Adipocyte (in vitro differentiated cells): Measurements from ENCODE around the gene RNF41.

Source experiments
- DNase-seq: peaks from one replicate; pipeline ENCODE4 v3.0.0-alpha.2; 2015; ENCODE audit warnings: low read depth
- H3K27me3 ChIP-seq: replicated peaks from 2 replicates; pipeline ENCODE4 v1.7.0; 2013; ENCODE audit warnings: mild to moderate bottlenecking, low read length, moderate library complexity; ENCODE audit not compliant: control insufficient read depth, insufficient read depth
- H3K36me3 ChIP-seq: 2 replicates; pipeline ENCODE4 v1.7.0; 2013; ENCODE audit warnings: low read length, mild to moderate bottlenecking, moderate library complexity; ENCODE audit not compliant: control insufficient read depth, insufficient read depth, severe bottlenecking
- H3K4me1 ChIP-seq: 2 replicates; pipeline ENCODE4 v1.7.0; 2013; ENCODE audit warnings: mild to moderate bottlenecking, low read length, moderate library complexity; ENCODE audit not compliant: control insufficient read depth, insufficient read depth
- H3K4me3 ChIP-seq: 2 replicates; pipeline ENCODE4 v1.7.0; 2013; ENCODE audit warnings: mild to moderate bottlenecking, low read length, moderate library complexity
- H3K9ac ChIP-seq: 2 replicates; pipeline ENCODE4 v1.7.0; 2013; ENCODE audit warnings: mild to moderate bottlenecking, low read length, moderate library complexity
- H3K9me3 ChIP-seq: 2 replicates; pipeline ENCODE4 v1.7.0; 2013; ENCODE audit warnings: mild to moderate bottlenecking, low read length, moderate library complexity; ENCODE audit not compliant: control insufficient read depth

The RNF41 gene

GRCh38 chr12:56258068-56258819 is 36.5 kb upstream of the RNF41 start, which contains the start of gene ANKRD52:
Gene ANKRD52 (minus strand): TSS chr12:56258384. CDS start chr12:56258269, 115 bp downstream.
- Histone ChIP-seq H3K4me3 (peak within 1 kb of the TSS; percentile 86), H3K9ac (peak within 1 kb of the TSS; percentile 92), H3K27me3 (no peaks in the 10 kb centered on the region), H3K4me1 (peaks cover 36% of the 10 kb centered on the region), H3K9me3 (no peaks in the 10 kb centered on the region), H3K36me3 (peaks cover 30% of the 10 kb centered on the region)
- peak; percentile 95 for DNase-seq

- H3K4me3 ChIP-seq, result peak overlapping the region; percentile 86
These were observed 35.9 kb upstream of the RNF41 start for GRCh38 chr12:56257491-56258067.

GRCh38 chr12:56257071-56257470 is 35.3 kb upstream of the RNF41 start:
- H3K9ac ChIP-seq, result peak overlapping the region; percentile 92
- peaks cover 35% of the 10 kb centered on the region for H3K4me1 ChIP-seq
- H3K9me3 ChIP-seq, result no peaks in the 10 kb centered on the region
- H3K4me3 ChIP-seq, result peak overlapping the region; percentile 86
- H3K27me3 ChIP-seq, result no peaks in the 10 kb centered on the region
- peaks cover 42% of the 10 kb centered on the region for H3K36me3 ChIP-seq
- DNase-seq, result no peak

More at GRCh38 chr12:56257491-56258067, 35.9 kb upstream of the RNF41 start:
- Histone ChIP-seq H3K4me1 (peaks cover 36% of the 10 kb centered on the region), H3K36me3 (peaks cover 37% of the 10 kb centered on the region), H3K9ac (peak overlapping the region; percentile 92), H3K9me3 (no peaks in the 10 kb centered on the region), H3K27me3 (no peaks in the 10 kb centered on the region)
- peak; percentile 60 for DNase-seq

- Histone ChIP-seq H3K4me1 (peaks cover 29% of the 10 kb centered on the region), H3K4me3 (peak overlapping the region; percentile 86), H3K9ac (peak overlapping the region; percentile 92), H3K27me3 (no peaks in the 10 kb centered on the region), H3K9me3 (no peaks in the 10 kb centered on the region), H3K36me3 (peaks cover 48% of the 10 kb centered on the region)
- DNase-seq, result peak; percentile 59
These were observed 34.7 kb upstream of the RNF41 start for GRCh38 chr12:56256326-56256960.

- Histone ChIP-seq H3K4me1 (peaks cover 26% of the 10 kb centered on the region), H3K9ac (peak overlapping the region; percentile 92), H3K9me3 (no peaks in the 10 kb centered on the region), H3K36me3 (peaks cover 53% of the 10 kb centered on the region), H3K4me3 (peak overlapping the region; percentile 86), H3K27me3 (no peaks in the 10 kb centered on the region)
- DNase-seq, result no peak
These were observed 33.9 kb upstream of the RNF41 start for GRCh38 chr12:56255671-56256070.

- Histone ChIP-seq H3K4me1 (peaks cover 20% of the 10 kb centered on the region), H3K9ac (no peak overlapping the region), H3K27me3 (no peaks in the 10 kb centered on the region), H3K36me3 (peaks cover 76% of the 10 kb centered on the region), H3K4me3 (no peak overlapping the region), H3K9me3 (no peaks in the 10 kb centered on the region)
- DNase-seq, result no peak
These were observed 31.4 kb upstream of the RNF41 start for GRCh38 chr12:56253091-56253490.

- Histone ChIP-seq H3K36me3 (peaks cover 80% of the 10 kb centered on the region), H3K9ac (no peak overlapping the region), H3K27me3 (no peaks in the 10 kb centered on the region), H3K4me3 (no peak overlapping the region), H3K4me1 (peaks cover 20% of the 10 kb centered on the region), H3K9me3 (no peaks in the 10 kb centered on the region)
- DNase-seq, result no peak
These were observed 30.9 kb upstream of the RNF41 start for GRCh38 chr12:56252649-56253048.

- DNase-seq, result no peak
- Histone ChIP-seq H3K9ac (no peak overlapping the region), H3K36me3 (peaks cover 88% of the 10 kb centered on the region), H3K9me3 (no peaks in the 10 kb centered on the region), H3K4me3 (no peak overlapping the region), H3K27me3 (no peaks in the 10 kb centered on the region), H3K4me1 (peaks cover 8% of the 10 kb centered on the region)
These were observed 27.0 kb upstream of the RNF41 start for GRCh38 chr12:56248711-56249110.

- no peaks in the 10 kb centered on the region for H3K27me3 ChIP-seq
- H3K9ac ChIP-seq, result no peak overlapping the region
- peaks cover 12% of the 10 kb centered on the region for H3K4me1 ChIP-seq
- no peak overlapping the region for H3K4me3 ChIP-seq
- no peak for DNase-seq
- peaks cover 88% of the 10 kb centered on the region for H3K36me3 ChIP-seq
- no peaks in the 10 kb centered on the region for H3K9me3 ChIP-seq
These were observed 26.2 kb upstream of the RNF41 start for GRCh38 chr12:56247923-56248322.

GRCh38 chr12:56244494-56244893 is 22.8 kb upstream of the RNF41 start:
- Histone ChIP-seq H3K36me3 (peaks cover 91% of the 10 kb centered on the region), H3K27me3 (no peaks in the 10 kb centered on the region), H3K9ac (peak overlapping the region; percentile 56), H3K4me1 (peaks cover 12% of the 10 kb centered on the region), H3K9me3 (no peaks in the 10 kb centered on the region), H3K4me3 (no peak overlapping the region)
- DNase-seq, result no peak

- peak; percentile 11 for DNase-seq
These were observed 22.0 kb upstream of the RNF41 start for GRCh38 chr12:56243731-56244181.

More at GRCh38 chr12:56243731-56244181, 22.0 kb upstream of the RNF41 start:
- Histone ChIP-seq H3K9ac (peak overlapping the region; percentile 56), H3K4me1 (peaks cover 12% of the 10 kb centered on the region), H3K4me3 (no peak overlapping the region), H3K27me3 (no peaks in the 10 kb centered on the region), H3K9me3 (no peaks in the 10 kb centered on the region), H3K36me3 (peaks cover 87% of the 10 kb centered on the region)
